ENCODE measurements around the gene GPC6.
A peak's percentile ranks its signal among the peaks of the same experiment; 100 is the strongest.

Gene GPC6

DNA sequence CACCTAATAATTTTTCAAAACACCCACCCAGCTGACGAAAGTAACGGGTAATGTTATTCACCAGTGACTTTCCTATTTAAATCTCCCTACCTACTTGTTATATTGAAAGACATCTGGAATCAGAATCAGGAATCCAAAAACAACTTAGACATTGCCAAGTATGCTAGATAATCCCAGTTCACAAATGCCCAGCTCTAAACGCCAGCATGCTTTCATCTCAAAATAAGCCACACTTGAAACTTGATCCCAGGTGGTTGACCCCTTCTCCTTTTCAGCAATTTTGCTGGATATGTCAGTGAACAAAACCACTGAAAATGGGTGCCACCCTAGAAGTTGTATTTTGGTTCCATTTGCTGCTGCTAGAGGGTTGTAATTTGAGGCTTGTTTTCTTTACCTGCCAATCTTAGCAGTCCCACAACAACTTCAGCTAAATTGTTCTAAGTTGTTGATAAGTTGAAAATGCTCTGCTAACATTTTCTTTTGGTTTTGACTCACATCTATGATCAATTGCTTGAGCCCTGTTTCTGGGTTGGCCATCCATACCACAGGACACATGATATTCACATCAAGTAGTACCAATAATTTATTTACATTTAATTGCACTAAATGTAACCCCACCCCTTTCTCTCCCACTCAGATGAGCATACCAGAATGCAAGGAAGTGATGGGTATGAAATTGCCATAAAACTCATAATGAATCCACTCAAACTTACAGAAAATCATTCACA, 1186.4 kb downstream of the GPC6 start:
- TF ChIP-seq, protein P1, sequence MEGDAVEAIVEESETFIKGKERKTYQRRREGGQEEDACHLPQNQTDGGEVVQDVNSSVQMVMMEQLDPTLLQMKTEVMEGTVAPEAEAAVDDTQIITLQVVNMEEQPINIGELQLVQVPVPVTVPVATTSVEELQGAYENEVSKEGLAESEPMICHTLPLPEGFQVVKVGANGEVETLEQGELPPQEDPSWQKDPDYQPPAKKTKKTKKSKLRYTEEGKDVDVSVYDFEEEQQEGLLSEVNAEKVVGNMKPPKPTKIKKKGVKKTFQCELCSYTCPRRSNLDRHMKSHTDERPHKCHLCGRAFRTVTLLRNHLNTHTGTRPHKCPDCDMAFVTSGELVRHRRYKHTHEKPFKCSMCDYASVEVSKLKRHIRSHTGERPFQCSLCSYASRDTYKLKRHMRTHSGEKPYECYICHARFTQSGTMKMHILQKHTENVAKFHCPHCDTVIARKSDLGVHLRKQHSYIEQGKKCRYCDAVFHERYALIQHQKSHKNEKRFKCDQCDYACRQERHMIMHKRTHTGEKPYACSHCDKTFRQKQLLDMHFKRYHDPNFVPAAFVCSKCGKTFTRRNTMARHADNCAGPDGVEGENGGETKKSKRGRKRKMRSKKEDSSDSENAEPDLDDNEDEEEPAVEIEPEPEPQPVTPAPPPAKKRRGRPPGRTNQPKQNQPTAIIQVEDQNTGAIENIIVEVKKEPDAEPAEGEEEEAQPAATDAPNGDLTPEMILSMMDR (conservative IDR thresholded peaks at IDR 0.05) = no peak
- TF ChIP-seq ZFX (IDR thresholded peaks at IDR 0.05) = no peak
- no peak overlapping the region for H3K27ac ChIP-seq

DNA sequence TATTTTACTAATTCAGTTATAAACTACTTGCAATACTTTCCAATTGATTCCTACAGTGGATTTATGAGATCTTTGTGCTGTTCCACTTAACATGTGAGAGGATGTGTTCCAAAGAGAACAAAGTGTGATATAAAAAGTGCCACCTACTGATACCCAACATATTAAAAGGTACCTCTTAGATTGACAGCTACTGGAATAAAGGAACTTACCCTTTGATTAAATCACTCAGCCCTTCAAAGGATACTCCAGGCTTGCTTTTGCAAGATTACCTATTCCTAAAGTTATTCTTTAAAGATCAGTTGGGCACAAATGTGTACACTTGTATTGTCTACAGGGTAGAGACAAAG, 1187.0 kb downstream of the GPC6 start:
- TF ChIP-seq, protein P1 (conservative IDR thresholded peaks at IDR 0.05) = no peak
- no peak for TF ChIP-seq ZFX (IDR thresholded peaks at IDR 0.05)
- H3K27ac ChIP-seq = no peak overlapping the region

DNA sequence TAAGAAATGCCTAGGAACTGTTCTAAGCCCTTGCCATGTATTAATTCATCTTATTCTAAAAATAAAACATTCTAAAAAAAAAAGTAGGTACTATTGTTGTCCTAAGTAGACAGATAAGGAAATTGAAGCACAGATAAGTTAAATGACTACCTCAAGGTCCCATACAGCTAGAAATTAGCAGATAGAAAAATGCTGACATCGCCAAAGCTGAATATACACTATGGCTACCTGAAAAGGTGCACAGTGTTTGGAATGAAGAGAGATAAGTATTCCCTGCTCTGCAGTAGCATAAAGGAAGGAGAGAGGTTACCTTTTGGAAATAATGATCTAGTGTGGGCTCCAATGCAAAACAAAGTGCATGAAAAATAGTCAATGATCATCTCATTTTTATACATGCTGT, 1187.5 kb downstream of the GPC6 start:
- TF ChIP-seq, protein P1 (conservative IDR thresholded peaks at IDR 0.05) = no peak
- no peak for TF ChIP-seq ZFX (IDR thresholded peaks at IDR 0.05)
- no peak overlapping the region for H3K27ac ChIP-seq

DNA sequence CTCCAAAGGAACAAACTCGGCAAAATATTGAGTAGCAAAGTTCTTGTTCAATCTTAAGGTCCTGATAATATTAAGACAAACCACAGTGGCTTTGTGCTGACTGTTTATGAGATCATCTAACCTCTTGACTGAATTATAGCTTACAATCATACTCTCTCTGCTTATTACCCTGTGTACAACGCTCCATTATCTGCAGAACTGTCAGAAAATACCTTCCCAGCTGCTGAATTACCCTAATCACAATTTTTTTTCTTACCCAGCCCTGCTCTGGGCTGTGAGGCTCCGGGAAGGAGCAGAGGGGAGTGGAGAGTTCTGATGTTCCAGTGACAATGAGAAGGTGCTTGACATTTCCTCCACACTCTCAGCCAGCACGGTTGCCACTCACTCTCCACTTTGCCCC, 1188.1 kb downstream of the GPC6 start:
- H3K27ac ChIP-seq = no peak overlapping the region
- TF ChIP-seq ZFX (IDR thresholded peaks at IDR 0.05) = no peak
- TF ChIP-seq, protein P1 (conservative IDR thresholded peaks at IDR 0.05) = no peak

DNA sequence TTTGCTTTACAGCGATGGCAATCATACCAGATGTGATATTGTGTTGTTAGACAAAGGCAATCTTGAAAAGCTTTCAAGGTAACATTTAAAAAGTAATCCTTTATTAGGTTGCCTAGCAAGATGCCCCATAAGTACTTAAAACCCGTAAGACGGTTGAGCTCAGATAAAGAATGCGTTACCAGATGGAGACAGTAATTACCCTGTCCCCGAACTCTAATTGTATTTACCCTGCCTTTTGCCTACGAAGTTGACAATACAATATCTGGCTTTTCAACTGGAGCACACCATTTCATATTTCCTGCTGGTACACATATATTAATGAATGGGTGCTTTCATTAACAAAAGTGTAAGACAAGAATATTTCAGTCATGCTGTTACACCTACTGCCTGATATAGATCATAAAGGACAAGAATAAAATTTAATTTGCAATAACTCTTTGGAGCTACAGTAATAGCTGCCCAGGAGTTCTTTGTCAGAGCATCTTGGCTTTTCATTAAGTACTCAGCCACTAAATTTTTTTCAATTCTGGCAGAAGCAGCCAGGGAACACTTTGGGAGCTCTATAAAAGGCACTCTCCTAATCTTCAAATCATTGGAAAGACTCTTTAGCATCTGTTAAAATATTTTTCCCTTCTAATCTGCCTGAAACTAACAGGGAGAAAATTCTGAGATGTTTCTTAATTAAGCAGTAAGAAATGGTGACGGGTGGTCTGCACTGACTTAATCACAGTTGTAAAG, 1189.1 kb downstream of the GPC6 start:
- H3K27ac ChIP-seq = no peak overlapping the region
- TF ChIP-seq, protein P1 (conservative IDR thresholded peaks at IDR 0.05) = no peak
- no peak for TF ChIP-seq ZFX (IDR thresholded peaks at IDR 0.05)

DNA sequence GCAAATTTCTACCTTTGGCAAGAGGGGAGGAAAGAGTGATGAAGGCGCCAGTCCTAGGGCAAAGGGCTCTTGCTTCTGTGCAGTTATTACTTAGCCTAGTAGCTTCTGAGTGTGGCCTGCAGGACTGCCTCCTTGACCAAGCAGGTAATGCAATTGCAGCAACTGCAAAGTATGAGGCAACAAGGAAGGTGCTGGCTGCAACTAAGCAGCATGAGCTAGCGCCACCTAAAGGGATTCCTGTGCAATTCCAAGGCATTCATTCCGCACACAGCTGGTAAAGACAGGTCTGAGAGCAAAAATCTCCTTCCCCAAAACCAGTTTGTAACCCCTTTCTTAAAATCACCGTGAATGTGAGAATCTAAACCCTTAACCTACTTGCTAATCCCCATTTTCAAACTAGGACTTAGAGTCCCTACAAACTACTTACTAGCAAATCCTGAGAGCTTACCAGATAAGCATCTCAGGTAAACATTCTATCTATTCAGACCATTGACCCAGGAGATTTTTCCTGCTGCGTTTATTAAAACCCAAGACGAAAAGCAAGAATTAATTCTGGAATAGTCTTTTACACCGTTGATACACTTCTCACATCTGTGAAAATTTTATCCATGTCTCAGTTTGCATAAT, 1190.0 kb downstream of the GPC6 start:
- no peak overlapping the region for H3K27ac ChIP-seq
- TF ChIP-seq, protein P1 (conservative IDR thresholded peaks at IDR 0.05) = peak; percentile 83
- TF ChIP-seq ZFX (IDR thresholded peaks at IDR 0.05) = no peak

DNA sequence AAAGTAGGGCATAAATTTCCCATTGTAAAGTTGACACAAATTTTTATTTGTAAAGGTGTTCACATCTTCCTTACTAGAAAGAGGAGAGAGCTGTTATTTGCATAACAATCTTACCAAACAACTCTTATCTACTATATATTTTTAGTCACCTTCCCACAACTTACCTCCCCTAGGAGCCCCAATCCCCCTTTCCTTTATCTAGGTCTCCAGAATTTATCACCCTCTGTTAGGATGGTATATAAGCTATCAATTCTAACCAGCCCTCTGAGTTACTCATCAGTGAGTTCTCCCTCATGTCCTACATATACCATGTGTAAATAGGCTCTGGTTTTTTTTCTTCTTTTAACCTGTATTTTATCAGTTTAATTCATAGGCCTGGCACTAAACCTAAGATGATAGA, 1190.7 kb downstream of the GPC6 start:
- no peak for TF ChIP-seq ZFX (IDR thresholded peaks at IDR 0.05)
- TF ChIP-seq, protein P1 (conservative IDR thresholded peaks at IDR 0.05) = no peak
- no peak overlapping the region for H3K27ac ChIP-seq
